MM.1S (cell line): ENCODE measurements around the gene ABCB9.

Experiments used
- EZH2 ChIP-seq: fragments of 300-600 bp; sonication (generic); optimal IDR thresholded peaks from 2 replicates; pipeline ENCODE3; 2017; ENCODE audit warnings: low read depth, mild to moderate bottlenecking, antibody characterized with exemption, low read length, mixed read lengths
- EZH2phosphoT487 ChIP-seq: fragments of 300-600 bp; sonication (generic); IDR thresholded peaks from 2 replicates; pipeline ENCODE4 v1.6.1; 2018; ENCODE audit warnings: antibody characterized with exemption, low read length
- TF ChIP-seq, protein P1 (sequence below): fragments of 300-600 bp; sonication (generic); IDR thresholded peaks from 2 replicates; pipeline ENCODE4 v1.5.1; 2016; ENCODE audit warnings: antibody characterized with exemption, low read length, mixed read lengths

- TF ChIP-seq, protein P1, sequence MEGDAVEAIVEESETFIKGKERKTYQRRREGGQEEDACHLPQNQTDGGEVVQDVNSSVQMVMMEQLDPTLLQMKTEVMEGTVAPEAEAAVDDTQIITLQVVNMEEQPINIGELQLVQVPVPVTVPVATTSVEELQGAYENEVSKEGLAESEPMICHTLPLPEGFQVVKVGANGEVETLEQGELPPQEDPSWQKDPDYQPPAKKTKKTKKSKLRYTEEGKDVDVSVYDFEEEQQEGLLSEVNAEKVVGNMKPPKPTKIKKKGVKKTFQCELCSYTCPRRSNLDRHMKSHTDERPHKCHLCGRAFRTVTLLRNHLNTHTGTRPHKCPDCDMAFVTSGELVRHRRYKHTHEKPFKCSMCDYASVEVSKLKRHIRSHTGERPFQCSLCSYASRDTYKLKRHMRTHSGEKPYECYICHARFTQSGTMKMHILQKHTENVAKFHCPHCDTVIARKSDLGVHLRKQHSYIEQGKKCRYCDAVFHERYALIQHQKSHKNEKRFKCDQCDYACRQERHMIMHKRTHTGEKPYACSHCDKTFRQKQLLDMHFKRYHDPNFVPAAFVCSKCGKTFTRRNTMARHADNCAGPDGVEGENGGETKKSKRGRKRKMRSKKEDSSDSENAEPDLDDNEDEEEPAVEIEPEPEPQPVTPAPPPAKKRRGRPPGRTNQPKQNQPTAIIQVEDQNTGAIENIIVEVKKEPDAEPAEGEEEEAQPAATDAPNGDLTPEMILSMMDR = no peak
- no peak for TF ChIP-seq EZH2
- TF ChIP-seq EZH2phosphoT487 = no peak
These were observed 27.9 kb upstream of the ABCB9 start for GRCh38 chr12:122994140-122994675.
